ENCODE measurements around the gene SERPINB6.
"Not testable (repeated sequence)": the region's sequence is repeated elsewhere in the genome, so short reads cannot be mapped to it uniquely, and the experiment has no call there.

Gene SERPINB6

GRCh38 chr6:3007571-3007970 lies 36.2 kb upstream of the SERPINB6 start:
- no peak for TF ChIP-seq CTCF (IDR thresholded peaks at IDR 0.05; ENCODE audit: insufficient read depth, missing control alignments)
- FAIRE-seq = no peak
- no peak for DNase-seq (ENCODE audit: insufficient read length, low spot score)

- no peak for DNase-seq (ENCODE audit: insufficient read length, low spot score)
- TF ChIP-seq CTCF (IDR thresholded peaks at IDR 0.05; ENCODE audit: insufficient read depth, missing control alignments) = no peak
- no peak for FAIRE-seq
These were observed 35.1 kb upstream of the SERPINB6 start for GRCh38 chr6:3006476-3006875.

GRCh38 chr6:3005874-3006273 lies 34.5 kb upstream of the SERPINB6 start:
- no peak for TF ChIP-seq CTCF (IDR thresholded peaks at IDR 0.05; ENCODE audit: insufficient read depth, missing control alignments)
- no peak for DNase-seq (ENCODE audit: insufficient read length, low spot score)
- FAIRE-seq = no peak

GRCh38 chr6:3005077-3005476 lies 33.7 kb upstream of the SERPINB6 start:
- FAIRE-seq (no peak), DNase-seq (ENCODE audit: insufficient read length, low spot score) (no peak)
- no peak for TF ChIP-seq CTCF (IDR thresholded peaks at IDR 0.05; ENCODE audit: insufficient read depth, missing control alignments)

GRCh38 chr6:3003226-3003625 lies 31.9 kb upstream of the SERPINB6 start:
- not testable (repeated sequence) for DNase-seq (ENCODE audit: insufficient read length, low spot score); FAIRE-seq

- no peak for DNase-seq (ENCODE audit: insufficient read length, low spot score)
- FAIRE-seq = no peak
These were observed 30.5 kb upstream of the SERPINB6 start for GRCh38 chr6:3001773-3002293.

GRCh38 chr6:3001146-3001772 lies 29.9 kb upstream of the SERPINB6 start:
- TF ChIP-seq CTCF (IDR thresholded peaks at IDR 0.05; ENCODE audit: insufficient read depth, missing control alignments) = no peak
- no peak for DNase-seq (ENCODE audit: insufficient read length, low spot score)
- FAIRE-seq = no peak

More at GRCh38 chr6:3001773-3002293, 30.5 kb upstream of the SERPINB6 start:
- peak; percentile 39 for TF ChIP-seq CTCF (IDR thresholded peaks at IDR 0.05; ENCODE audit: insufficient read depth, missing control alignments)

All from D721Med (cell line).